Measurements from ENCODE around the gene MAP4K3. TPM values are rescaled to one million over a fixed set of nuclear protein-coding genes. Genes with fewer than 3 reads are reported as not detected.
"Not testable (repeated sequence)": the region's sequence is repeated elsewhere in the genome, so short reads cannot be mapped to it uniquely, and the experiment has no call there.

MAP4K3 gene
- polyA plus RNA-seq, 1 experiment, result 43.5 TPM

- no peaks in the 10 kb centered on the region for H3K27me3 ChIP-seq (ENCODE audit: control insufficient read depth, insufficient read depth, low read length)
- no peaks in the 10 kb centered on the region; the same call in none of the 2 replicates for H3K9me3 ChIP-seq (ENCODE audit: control insufficient read depth, insufficient read depth, low read length)
- POLR2A ChIA-PET, result interaction anchor here (0.7 kb wide), 1 partner anchor 54 kb away, joined by 3 read pairs; no protein-coding TSS in a partner anchor
- no peak for DNase-seq (ENCODE audit: low read depth, low spot score)
- no peak overlapping the region for H3K27ac ChIP-seq (ENCODE audit: low read depth, low read length)
- no peak overlapping the region for H3K4me3 ChIP-seq (ENCODE audit: low read depth, low read length)
- TF ChIP-seq CTCF (IDR thresholded peaks at IDR 0.05; ENCODE audit: low read depth, low read length), result no peak
- CTCF ChIA-PET, result no interaction called here
These were observed 51.9 kb downstream of the MAP4K3 start for GRCh38 chr2:39385172-39385571.

GRCh38 chr2:39384071-39384470 is 53.0 kb downstream of the MAP4K3 start:
- CTCF ChIA-PET; H3K27ac ChIP-seq (ENCODE audit: low read depth, low read length); H3K27me3 ChIP-seq (ENCODE audit: control insufficient read depth, insufficient read depth, low read length); DNase-seq (ENCODE audit: low read depth, low spot score); POLR2A ChIA-PET; H3K4me3 ChIP-seq (ENCODE audit: low read depth, low read length); H3K9me3 ChIP-seq (ENCODE audit: control insufficient read depth, insufficient read depth, low read length): not testable (repeated sequence)

- CTCF ChIA-PET, result no interaction called here
- POLR2A ChIA-PET, result no interaction called here
These were observed 53.9 kb downstream of the MAP4K3 start for GRCh38 chr2:39383146-39383545.

GRCh38 chr2:39381653-39382052 is 55.4 kb downstream of the MAP4K3 start:
- Histone ChIP-seq H3K9me3 (ENCODE audit: control insufficient read depth, insufficient read depth, low read length) (no peaks in the 10 kb centered on the region; the same call in none of the 2 replicates), H3K4me3 (ENCODE audit: low read depth, low read length) (no peak overlapping the region), H3K27me3 (ENCODE audit: control insufficient read depth, insufficient read depth, low read length) (no peaks in the 10 kb centered on the region), H3K27ac (ENCODE audit: low read depth, low read length) (no peak overlapping the region)
- no peak for TF ChIP-seq CTCF (IDR thresholded peaks at IDR 0.05; ENCODE audit: low read depth, low read length)
- ChIA-PET POLR2A (no interaction called here), CTCF (interaction anchor here (1.0 to 1.1 kb wide), 2 partner anchors 10 to 131 kb away, joined by 3 read pairs; no protein-coding TSS in a partner anchor)
- DNase-seq (ENCODE audit: low read depth, low spot score), result no peak

More at GRCh38 chr2:39383146-39383545, 53.9 kb downstream of the MAP4K3 start:
- H3K9me3 ChIP-seq (ENCODE audit: control insufficient read depth, insufficient read depth, low read length), result no peaks in the 10 kb centered on the region; the same call in none of the 2 replicates
- TF ChIP-seq CTCF (IDR thresholded peaks at IDR 0.05; ENCODE audit: low read depth, low read length), result no peak
- no peaks in the 10 kb centered on the region for H3K27me3 ChIP-seq (ENCODE audit: control insufficient read depth, insufficient read depth, low read length)
- no peak overlapping the region for H3K27ac ChIP-seq (ENCODE audit: low read depth, low read length)
- DNase-seq (ENCODE audit: low read depth, low spot score), result no peak
- no peak overlapping the region for H3K4me3 ChIP-seq (ENCODE audit: low read depth, low read length)

GRCh38 chr2:39380525-39381150 is 56.4 kb downstream of the MAP4K3 start:
- DNase-seq (ENCODE audit: low read depth, low spot score), result no peak
- Histone ChIP-seq H3K9me3 (ENCODE audit: control insufficient read depth, insufficient read depth, low read length) (no peaks in the 10 kb centered on the region; the same call in 1 of the 2 replicates), H3K27me3 (ENCODE audit: control insufficient read depth, insufficient read depth, low read length) (no peaks in the 10 kb centered on the region), H3K4me3 (ENCODE audit: low read depth, low read length) (no peak overlapping the region), H3K27ac (ENCODE audit: low read depth, low read length) (no peak overlapping the region)
- POLR2A ChIA-PET, result interaction anchor here (1.5 kb wide), 1 partner anchor 143 kb away, joined by 4 read pairs; no protein-coding TSS in a partner anchor
- CTCF ChIA-PET, result interaction anchor here (0.6 to 2.3 kb wide), 32 partner anchors 9 to 348 kb away, joined by 3 to 14 read pairs (median 4); no protein-coding TSS in a partner anchor
- TF ChIP-seq CTCF (IDR thresholded peaks at IDR 0.05; ENCODE audit: low read depth, low read length), result no peak

Measured in AG04450 (cell line).